H1 (cell line): ENCODE measurements around the gene DDX56. TPM values are rescaled to one million over a fixed set of nuclear protein-coding genes. Genes with fewer than 3 reads are reported as not detected.

ENCODE experiments used
- CTCF ChIA-PET: fragments of 300-600 bp; sonication (Branson Sonifier 250); formaldehyde crosslinking; loops from one replicate; lab custom pipeline; 2021; ENCODE audit not compliant: partially characterized antibody; lab: Charles Lee
- POLR2A ChIA-PET: fragments of 300-600 bp; sonication (Branson Sonifier 250); formaldehyde crosslinking; loops from one replicate; lab custom pipeline; 2021; ENCODE audit warnings: inconsistent platforms; ENCODE audit not compliant: partially characterized antibody; lab: Charles Lee
- DNase-seq, 2 experiments: peaks; one replicate each; pipeline versions ENCODE4 v3.0.0 to v3.0.0-alpha.2; 2010 to 2022; ENCODE audit warnings: low spot score in 2 of 2, low read depth in 1 of 2, mixed read lengths in 1 of 2
- FAIRE-seq: peaks from 2 replicates; lab custom pipeline; 2011; peaks lifted over from hg19 to GRCh38; lab: Jason Lieb, UNC
- H2AFZ ChIP-seq: 2 replicates; pipeline ENCODE4 v1.8.1; 2012; ENCODE audit warnings: low read length, inconsistent platforms
- H2AK5ac ChIP-seq: 2 replicates; pipeline ENCODE4 v1.6.1; 2013; ENCODE audit warnings: low read depth, low read length
- H2BK120ac ChIP-seq: replicated peaks from 2 replicates; pipeline ENCODE3; 2013; ENCODE audit warnings: low read depth, low read length, inconsistent platforms
- H2BK12ac ChIP-seq: 2 replicates; pipeline ENCODE4 v1.6.1; 2013; ENCODE audit warnings: low read depth, low read length
- H2BK15ac ChIP-seq: 2 replicates; pipeline ENCODE4 v1.6.1; 2013; ENCODE audit warnings: low read length
- H2BK20ac ChIP-seq: 2 replicates; pipeline ENCODE4 v1.6.1; 2013; ENCODE audit warnings: low read length
- H2BK5ac ChIP-seq: 2 replicates; pipeline ENCODE4 v1.6.1; 2013; ENCODE audit warnings: low read depth, low read length
- H3K14ac ChIP-seq: 2 replicates; pipeline ENCODE4 v1.6.1; 2013; ENCODE audit warnings: inconsistent platforms; ENCODE audit not compliant: insufficient read length
- H3K18ac ChIP-seq: 2 replicates; pipeline ENCODE4 v1.6.1; 2013; ENCODE audit warnings: low read length; ENCODE audit errors: extremely low read depth
- H3K23ac ChIP-seq: 2 replicates; pipeline ENCODE4 v1.6.1; 2013; ENCODE audit warnings: inconsistent platforms; ENCODE audit not compliant: insufficient read length
- H3K23me2 ChIP-seq: 2 replicates; pipeline ENCODE4 v1.6.1; 2013; ENCODE audit warnings: low read depth, low read length
- H3K27ac ChIP-seq: 2 replicates; pipeline ENCODE4 v1.6.1; 2011; ENCODE audit warnings: low read depth, low read length, inconsistent platforms
- H3K27me3 ChIP-seq, 4 experiments: replicated peaks in 1 of 4; 1 replicate in 1 of 4; 2 replicates in 3 of 4; pipeline versions ENCODE4 v1.6.1 to v1.8.1; 2011 to 2013; ENCODE audit warnings: low read length in 3 of 4, mild to moderate bottlenecking in 3 of 4, inconsistent platforms in 2 of 4, mixed read lengths in 2 of 4, moderate library complexity in 1 of 4; ENCODE audit not compliant: control insufficient read depth in 3 of 4, insufficient read depth in 3 of 4; ENCODE audit errors: extremely low read depth in 1 of 4
- H3K36me3 ChIP-seq, 4 experiments: 2 replicates each; pipeline versions ENCODE4 v1.6.1 to v1.8.1; 2011 to 2013; ENCODE audit warnings: mild to moderate bottlenecking in 4 of 4, low read length in 3 of 4, moderate library complexity in 2 of 4, control low read depth in 1 of 4, inconsistent platforms in 1 of 4; ENCODE audit not compliant: insufficient read depth in 4 of 4, control insufficient read depth in 2 of 4
- H3K4ac ChIP-seq: replicated peaks from 2 replicates; pipeline ENCODE3; 2013; ENCODE audit warnings: low read length, low read depth, mixed read lengths, inconsistent platforms; ENCODE audit not compliant: insufficient read length
- H3K4me1 ChIP-seq, 4 experiments: replicated peaks in 1 of 4; 1 replicate in 1 of 4; 2 replicates in 3 of 4; pipeline versions ENCODE4 v1.6.1 to v1.8.1; 2011 to 2013; ENCODE audit warnings: low read length in 3 of 4, inconsistent platforms in 2 of 4, mixed read lengths in 1 of 4; ENCODE audit not compliant: insufficient read depth in 4 of 4, control insufficient read depth in 3 of 4
- H3K4me2 ChIP-seq, 2 experiments: 2 replicates each; pipeline versions ENCODE4 v1.6.1 to v1.8.1; 2011 to 2013; ENCODE audit warnings: low read depth in 2 of 2, low read length in 2 of 2, control low read depth in 1 of 2, inconsistent platforms in 1 of 2, mild to moderate bottlenecking in 1 of 2; ENCODE audit not compliant: insufficient read depth in 1 of 2
- H3K4me3 ChIP-seq, 4 experiments: fragments of 200-600, 300-600 bp in 1 of 4; sonication (generic), shearing (Covaris generic), sonication (Bioruptor Twin) in 1 of 4; 2 replicates each; pipeline versions ENCODE4 v1.5.1 to v1.8.1; 2011 to 2016; ENCODE audit warnings: low read length in 4 of 4, low read depth in 3 of 4, control low read depth in 2 of 4, inconsistent platforms in 2 of 4, mild to moderate bottlenecking in 2 of 4, mixed read lengths in 1 of 4, moderate library complexity in 1 of 4; ENCODE audit not compliant: insufficient read depth in 2 of 4; ENCODE audit errors: extremely low read depth in 1 of 4
- H3K56ac ChIP-seq: replicated peaks from 2 replicates; pipeline ENCODE3; 2013; ENCODE audit warnings: low read depth, mild to moderate bottlenecking, mixed read lengths, low read length, inconsistent platforms; ENCODE audit not compliant: insufficient read length
- H3K79me1 ChIP-seq: 2 replicates; pipeline ENCODE4 v1.6.1; 2013; ENCODE audit warnings: low read depth, low read length, control low read depth
- H3K79me2 ChIP-seq, 2 experiments: 2 replicates each; pipeline versions ENCODE4 v1.6.1 to v1.8.1; 2012 to 2013; ENCODE audit warnings: low read length in 2 of 2, mild to moderate bottlenecking in 2 of 2, inconsistent platforms in 1 of 2; ENCODE audit not compliant: insufficient read depth in 2 of 2, control insufficient read depth in 1 of 2
- H3K9ac ChIP-seq, 4 experiments: replicated peaks in 1 of 4; 1 replicate in 1 of 4; 2 replicates in 3 of 4; pipeline versions ENCODE4 v1.6.1 to v1.8.1; 2011 to 2013; ENCODE audit warnings: low read depth in 3 of 4, low read length in 3 of 4, control low read depth in 2 of 4, mild to moderate bottlenecking in 2 of 4, moderate library complexity in 2 of 4, inconsistent platforms in 1 of 4; ENCODE audit errors: extremely low read depth in 1 of 4
- H3K9me3 ChIP-seq, 2 experiments: 2 replicates each; pipeline versions ENCODE4 v1.6.1 to v1.8.1; 2012 to 2013; ENCODE audit warnings: mild to moderate bottlenecking in 2 of 2, moderate library complexity in 2 of 2, control low read depth in 1 of 2, inconsistent platforms in 1 of 2, low read depth in 1 of 2, low read length in 1 of 2, mixed read lengths in 1 of 2; ENCODE audit not compliant: insufficient read depth in 2 of 2
- H4K20me1 ChIP-seq, 2 experiments: replicated peaks in 1 of 2; 2 replicates each; pipeline versions ENCODE3 to v1.8.1; 2011 to 2013; ENCODE audit warnings: inconsistent platforms in 2 of 2, low read length in 2 of 2, mild to moderate bottlenecking in 1 of 2; ENCODE audit not compliant: insufficient read depth in 2 of 2, control insufficient read depth in 1 of 2
- H4K5ac ChIP-seq: 2 replicates; pipeline ENCODE4 v1.6.1; 2013; ENCODE audit warnings: low read length, low read depth, mixed read lengths, inconsistent platforms; ENCODE audit not compliant: insufficient read length
- H4K8ac ChIP-seq: 2 replicates; pipeline ENCODE4 v1.8.0; 2013; ENCODE audit warnings: mild to moderate bottlenecking, moderate library complexity, low read length, inconsistent platforms; ENCODE audit not compliant: insufficient read depth; ENCODE audit errors: extremely low read depth
- H4K91ac ChIP-seq: replicated peaks from 2 replicates; pipeline ENCODE3; 2013; ENCODE audit warnings: low read length, mixed read lengths, inconsistent platforms; ENCODE audit not compliant: insufficient read length
- POLR2AphosphoS5 ChIP-seq: IDR thresholded peaks from 2 replicates; pipeline ENCODE4 v1.6.1; 2011; ENCODE audit warnings: low read depth, low read length
- WGBS, 2 experiments: shearing (Covaris generic) in 1 of 2; methylation state at CpG; one replicate each; pipeline versions ENCODE4 v1.1.6 to v1.1.7; 2013 to 2015; ENCODE audit warnings: low lambda C conversion rate in 2 of 2, mixed read lengths in 2 of 2, inconsistent platforms in 1 of 2, low coverage in 1 of 2, missing lambda C conversion rate in 1 of 2; ENCODE audit not compliant: insufficient replicate concordance in 2 of 2, insufficient coverage in 1 of 2, insufficient read length in 1 of 2; ENCODE audit errors: extremely low coverage in 1 of 2, missing lambda C conversion rate in 1 of 2; 5-methylcytosine and 5-hydroxymethylcytosine counted together
- polyA plus RNA-seq, 7 experiments: library from polyadenylated mRNA; depleted of rRNA in 3 of 7; stranded (reverse) in 5 of 7; unstranded in 2 of 7; fragments of >200 nt in 5 of 7; fragments of 200-250 nt in 2 of 7; gene quantifications; 1 replicate in 5 of 7; 2 replicates in 1 of 7; 4 replicates in 1 of 7; pipeline versions ENCODE4 v1.2.1 to v1.2.3, GENCODE V29; 2011 to 2013; ENCODE audit warnings: missing spikeins in 2 of 7, mixed read lengths in 2 of 7
- total RNA-seq: library from RNA; stranded (reverse); fragmentation: NEBNext Ultra II Directional; extraction: Animal tissue kit (Norgen Biotek cat#: 25700); gene quantifications from 2 replicates; pipeline ENCODE4 v1.2.1, GENCODE V29; 2021
- TF ChIP-seq, protein P1 (sequence below), 3 experiments: IDR thresholded peaks; 1 replicate in 2 of 3; 2 replicates in 1 of 3; pipeline versions ENCODE4 v1.5.1 to v1.6.1; 2011; ENCODE audit warnings: low read length in 3 of 3, mild to moderate bottlenecking in 3 of 3, inconsistent platforms in 2 of 3, low read depth in 1 of 3, moderate library complexity in 1 of 3; ENCODE audit not compliant: insufficient read depth in 1 of 3; ENCODE audit errors: control extremely low read depth in 1 of 3

DDX56 gene
- total and polyA plus RNA-seq, 2 of the 8 experiments (the other 6 are each of a cell fraction or from before 2014, with no cell fraction given), result 56.9 to 81.6 TPM

DNA sequence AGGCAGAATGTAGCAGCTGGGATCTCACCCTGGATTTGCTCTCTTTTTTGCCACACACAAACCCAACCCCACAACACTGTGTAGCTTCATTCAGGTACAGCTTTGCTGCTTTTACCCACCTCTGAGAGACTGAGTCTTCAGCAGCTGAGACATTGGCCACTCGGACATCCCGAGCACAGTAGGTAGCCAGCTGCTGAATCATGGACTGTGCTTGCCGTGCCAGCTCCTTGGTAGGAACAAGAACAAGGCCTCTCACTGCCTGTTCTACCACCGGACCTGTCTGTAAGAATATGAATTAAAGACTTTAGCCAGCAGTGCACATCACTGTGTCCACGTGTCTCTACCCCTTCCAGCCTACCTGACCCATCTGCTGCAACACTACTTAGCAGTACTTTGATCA is 937 bp downstream of the DDX56 start:
- Histone ChIP-seq H2BK120ac (no peak overlapping the region), H4K5ac (no peak overlapping the region), H3K4me2 (peak overlapping the region; percentile 89 to 92), H3K79me2 (peaks cover 0 to 15% of the 10 kb centered on the region in 2 experiments; a peak in 3 of 4 replicates), H3K9me3 (no peaks in the 10 kb centered on the region), H3K4me1 (peaks cover 4 to 9% (median 5%) of the 10 kb centered on the region in 4 experiments; a peak in 5 of 7 replicates), H3K56ac (no peak overlapping the region), H2BK12ac (no peak overlapping the region), H3K79me1 (peaks cover 4% of the 10 kb centered on the region), H3K27ac (no peak overlapping the region), H3K23me2 (peaks cover 12% of the 10 kb centered on the region; the same call in 1 of the 2 replicates), H3K18ac (no peak overlapping the region), H2BK20ac (no peak overlapping the region), H2BK5ac (no peak overlapping the region), H4K20me1 (peaks cover 0 to 15% of the 10 kb centered on the region in 2 experiments), H3K4me3 (peak overlapping the region; percentile 63 to 95 (median 88); a peak in 7 of 8 replicates), H2AFZ (no peak overlapping the region), H3K14ac (no peak overlapping the region), H2BK15ac (no peak overlapping the region), H3K27me3 (no peaks in the 10 kb centered on the region), H3K4ac (no peak overlapping the region), H3K23ac (no peak overlapping the region), H4K8ac (no peak overlapping the region; the same call in 1 of the 2 replicates), H3K36me3 (peaks cover 41 to 53% (median 48%) of the 10 kb centered on the region in 4 experiments), H3K9ac (peak overlapping the region; percentile 78 to 87 (median 82); a peak in 6 of 7 replicates), H4K91ac (no peak overlapping the region), H2AK5ac (peak overlapping the region; percentile 90; the same call in 1 of the 2 replicates)
- TF ChIP-seq, protein P1, sequence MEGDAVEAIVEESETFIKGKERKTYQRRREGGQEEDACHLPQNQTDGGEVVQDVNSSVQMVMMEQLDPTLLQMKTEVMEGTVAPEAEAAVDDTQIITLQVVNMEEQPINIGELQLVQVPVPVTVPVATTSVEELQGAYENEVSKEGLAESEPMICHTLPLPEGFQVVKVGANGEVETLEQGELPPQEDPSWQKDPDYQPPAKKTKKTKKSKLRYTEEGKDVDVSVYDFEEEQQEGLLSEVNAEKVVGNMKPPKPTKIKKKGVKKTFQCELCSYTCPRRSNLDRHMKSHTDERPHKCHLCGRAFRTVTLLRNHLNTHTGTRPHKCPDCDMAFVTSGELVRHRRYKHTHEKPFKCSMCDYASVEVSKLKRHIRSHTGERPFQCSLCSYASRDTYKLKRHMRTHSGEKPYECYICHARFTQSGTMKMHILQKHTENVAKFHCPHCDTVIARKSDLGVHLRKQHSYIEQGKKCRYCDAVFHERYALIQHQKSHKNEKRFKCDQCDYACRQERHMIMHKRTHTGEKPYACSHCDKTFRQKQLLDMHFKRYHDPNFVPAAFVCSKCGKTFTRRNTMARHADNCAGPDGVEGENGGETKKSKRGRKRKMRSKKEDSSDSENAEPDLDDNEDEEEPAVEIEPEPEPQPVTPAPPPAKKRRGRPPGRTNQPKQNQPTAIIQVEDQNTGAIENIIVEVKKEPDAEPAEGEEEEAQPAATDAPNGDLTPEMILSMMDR (IDR thresholded peaks at IDR 0.05; ENCODE audit: control extremely low read depth in 1 of 3, insufficient read depth in 1 of 3, low read depth in 1 of 3, low read length in 3 of 3), result no peak
- TF ChIP-seq POLR2AphosphoS5, result 0 out of 2 replicates have a peak, but pooled peaks have one; percentile 16
- no peak for DNase-seq
- WGBS, 2 experiments, result 92% methylated on average over 5 of the region's 5 CpGs; no CpG with 5 or more reads in 1 of the 2 experiments
- POLR2A ChIA-PET, result interaction anchor here (0.6 to 8.6 kb wide), 10 partner anchors 9 to 225 kb away, joined by 3 to 89 read pairs (median 4); partner anchors contain the start of genes NUDCD3, OGDH and TMED4
- FAIRE-seq, result no peak
- CTCF ChIA-PET, result interaction anchor here (0.6 to 2.2 kb wide), 5 partner anchors 8 to 224 kb away, joined by 3 to 10 read pairs (median 5); no protein-coding TSS in a partner anchor
